HCT116 (cell line): Measurements from ENCODE around the gene ACE. TPM values are rescaled to one million over a fixed set of nuclear protein-coding genes. Genes with fewer than 3 reads are reported as not detected.

Experiments used
- ATAC-seq: fragments of 200-7000 bp; cut with Tn5 transposase; 2 replicates; pipeline ENCODE4 v1.9.1; 2020; ENCODE audit warnings: mild to moderate bottlenecking, moderate library complexity
- BruUV-seq: library from RNA; stranded (reverse); fragments of 400-500 nt; replicated peaks from 2 replicates; lab custom pipeline; 2021; lab: Mats Ljungman, UMichigan
- CTCF ChIA-PET: fragments of 300-600 bp; sonication (Branson Sonifier 250); formaldehyde crosslinking; loops from one replicate; lab custom pipeline; 2021; ENCODE audit warnings: antibody characterized with exemption; lab: Charles Lee
- POLR2A ChIA-PET: fragments of 300-600, 350-600 bp; sonication (Branson Sonifier 250); formaldehyde crosslinking; loops from one replicate; lab custom pipeline; 2021; ENCODE audit warnings: antibody characterized with exemption; lab: Charles Lee
- RAD21 ChIA-PET, 2 experiments: fragments of 300-600 bp; sonication (Branson Sonifier 250); formaldehyde crosslinking; loops; one replicate each; lab custom pipeline; 2023; ENCODE audit warnings: low total read pairs in 2 of 2; ENCODE audit not compliant: uncharacterized antibody in 2 of 2, unreplicated experiment in 2 of 2, low non-redundant PET in 1 of 2; lab: Charles Lee
- DNase-seq: peaks from one replicate; pipeline ENCODE4 v3.0.0-alpha.2; 2010; ENCODE audit warnings: low read depth, low spot score
- H2AFZ ChIP-seq: fragments of 200-600 bp; shearing (Covaris generic), sonication (generic); 2 replicates; pipeline ENCODE4 v1.6.1; 2017; ENCODE audit warnings: low read depth, mixed run types, mixed read lengths, antibody characterized with exemption, low read length; ENCODE audit not compliant: poor library complexity, severe bottlenecking
- H3K27ac ChIP-seq: 2 replicates; pipeline ENCODE4 v1.5.1; 2012; ENCODE audit warnings: low read depth, low read length
- H3K27me3 ChIP-seq: fragments of 200-600 bp; sonication (generic); 2 replicates; pipeline ENCODE4 v1.6.1; 2016; ENCODE audit warnings: mixed run types, low read length, mixed read lengths; ENCODE audit not compliant: insufficient read depth
- H3K36me3 ChIP-seq, 2 experiments: fragments of 200-500 bp in 1 of 2; fragments of 200-600 bp in 1 of 2; sonication (Bioruptor generic) in 1 of 2; sonication (generic) in 1 of 2; 2 replicates each; pipeline versions ENCODE4 v1.5.1 to v1.6.1; 2014 to 2016; ENCODE audit warnings: low read length in 2 of 2, inconsistent platforms in 1 of 2, mixed read lengths in 1 of 2, mixed run types in 1 of 2; ENCODE audit not compliant: insufficient read depth in 2 of 2, control insufficient read depth in 1 of 2
- H3K4me1 ChIP-seq, 2 experiments: fragments of 200-600 bp in 1 of 2; sonication (generic) in 1 of 2; 2 replicates each; pipeline versions ENCODE4 v1.5.1 to v1.6.1; 2012 to 2017; ENCODE audit warnings: low read length in 2 of 2, inconsistent platforms in 1 of 2, mild to moderate bottlenecking in 1 of 2, mixed read lengths in 1 of 2, mixed run types in 1 of 2, moderate library complexity in 1 of 2; ENCODE audit not compliant: insufficient read depth in 2 of 2, control insufficient read depth in 1 of 2
- H3K4me2 ChIP-seq: fragments of 200-600 bp; sonication (generic); 2 replicates; pipeline ENCODE4 v1.6.1; 2017; ENCODE audit warnings: mixed run types, low read length, mixed read lengths
- H3K4me3 ChIP-seq, 2 experiments: fragments of 200-600 bp in 1 of 2; sonication (generic) in 1 of 2; replicated peaks in 1 of 2; 2 replicates each; pipeline ENCODE4 v1.5.1; 2011 to 2016; ENCODE audit warnings: low read length in 2 of 2, control low read depth in 1 of 2, low read depth in 1 of 2, mild to moderate bottlenecking in 1 of 2, mixed read lengths in 1 of 2, mixed run types in 1 of 2
- H3K79me2 ChIP-seq: fragments of 200-600 bp; sonication (generic); 2 replicates; pipeline ENCODE4 v1.6.1; 2017; ENCODE audit warnings: mild to moderate bottlenecking, mixed run types, low read length, moderate library complexity, mixed read lengths; ENCODE audit not compliant: insufficient read depth
- H3K9ac ChIP-seq: fragments of 200-600 bp; sonication (generic); 2 replicates; pipeline ENCODE4 v1.6.1; 2016; ENCODE audit warnings: low read length, mixed read lengths
- H3K9me2 ChIP-seq: fragments of 200-600 bp; sonication (generic), shearing (Covaris generic); 2 replicates; pipeline ENCODE4 v1.6.1; 2017; ENCODE audit warnings: mixed run types, mild to moderate bottlenecking, moderate library complexity; ENCODE audit not compliant: insufficient read depth
- H3K9me3 ChIP-seq, 2 experiments: fragments of 200-500 bp in 1 of 2; fragments of 200-600 bp in 1 of 2; sonication (Bioruptor generic) in 1 of 2; sonication (generic) in 1 of 2; 2 replicates each; pipeline ENCODE4 v1.6.1; 2014 to 2017; ENCODE audit warnings: low read length in 2 of 2, mixed read lengths in 2 of 2, inconsistent platforms in 1 of 2, low read depth in 1 of 2, mild to moderate bottlenecking in 1 of 2, mixed run types in 1 of 2, moderate library complexity in 1 of 2; ENCODE audit not compliant: control insufficient read depth in 1 of 2, insufficient read depth in 1 of 2
- H4K20me1 ChIP-seq: fragments of 200-600 bp; sonication (generic), shearing (Covaris generic); 2 replicates; pipeline ENCODE4 v1.6.1; 2017; ENCODE audit warnings: mixed run types, mild to moderate bottlenecking, moderate library complexity; ENCODE audit not compliant: insufficient read depth
- ATF3 ChIP-seq: IDR thresholded peaks from 2 replicates; pipeline ENCODE4 v1.6.1; 2012
- CBX3 ChIP-seq: IDR thresholded peaks from 2 replicates; pipeline ENCODE4 v1.6.1; 2012; ENCODE audit warnings: low read depth
- CEBPB ChIP-seq: IDR thresholded peaks from 2 replicates; pipeline ENCODE4 v1.6.1; 2012; ENCODE audit warnings: low read depth
- EGR1 ChIP-seq: IDR thresholded peaks from 2 replicates; pipeline ENCODE4 v1.6.1; 2012; ENCODE audit warnings: low read depth
- ELF1 ChIP-seq: IDR thresholded peaks from 2 replicates; pipeline ENCODE4 v1.6.1; 2012; ENCODE audit warnings: low read depth, borderline replicate concordance
- EZH2phosphoT487 ChIP-seq: fragments of 200-600 bp; IDR thresholded peaks from 2 replicates; pipeline ENCODE4 v1.6.1; 2018; ENCODE audit warnings: antibody characterized with exemption, borderline replicate concordance
- FOSL1 ChIP-seq: IDR thresholded peaks from 2 replicates; pipeline ENCODE4 v1.6.1; 2012; ENCODE audit warnings: low read depth
- MAX ChIP-seq: IDR thresholded peaks from 2 replicates; pipeline ENCODE4 v1.6.1; 2012
- POLR2A ChIP-seq: IDR thresholded peaks from 2 replicates; pipeline ENCODE4 v1.7.0; 2011; ENCODE audit warnings: borderline replicate concordance; ENCODE audit not compliant: insufficient read depth, insufficient read length; ENCODE audit errors: extremely low read depth
- POLR2AphosphoS5 ChIP-seq: IDR thresholded peaks from 2 replicates; pipeline ENCODE4 v1.6.1; 2011; ENCODE audit warnings: mild to moderate bottlenecking, low read depth, low read length, moderate library complexity
- SIN3A ChIP-seq: IDR thresholded peaks from 2 replicates; pipeline ENCODE4 v1.6.1; 2012; ENCODE audit warnings: low read depth
- SP1 ChIP-seq: IDR thresholded peaks from 2 replicates; pipeline ENCODE4 v1.6.1; 2012; ENCODE audit warnings: low read depth
- SRF ChIP-seq: IDR thresholded peaks from 2 replicates; pipeline ENCODE4 v1.6.1; 2012; ENCODE audit warnings: low read depth
- TCF7L2 ChIP-seq: IDR thresholded peaks from 2 replicates; pipeline ENCODE4 v1.7.0; 2011; ENCODE audit warnings: borderline replicate concordance, inconsistent platforms; ENCODE audit not compliant: insufficient read depth, insufficient read length; ENCODE audit errors: extremely low read depth
- YY1 ChIP-seq: IDR thresholded peaks from 2 replicates; pipeline ENCODE4 v1.6.1; 2011; ENCODE audit warnings: low read length, low read depth, moderate library complexity, mild to moderate bottlenecking; ENCODE audit not compliant: insufficient replicate concordance; ENCODE audit errors: extremely low read depth
- ZNF274 ChIP-seq: fragments of 200-500 bp; sonication (Bioruptor generic); IDR thresholded peaks from 2 replicates; pipeline ENCODE4 v1.6.1; 2014; ENCODE audit warnings: mild to moderate bottlenecking, low read depth, low read length, inconsistent platforms
- intact Hi-C: fragments of 100-400 bp; cut with micrococcal nuclease; formaldehyde crosslinking; loops from 2 replicates; pipeline ENCODE4 v1.10.0; 2022
- total RNA-seq: library from RNA; stranded (reverse); gene quantifications from one replicate; pipeline ENCODE4 v1.2.1, GENCODE V29; 2021; ENCODE audit not compliant: unreplicated experiment

ACE gene
- total RNA-seq, 1 experiment from 2014 or later: 7.7 TPM

DNA sequence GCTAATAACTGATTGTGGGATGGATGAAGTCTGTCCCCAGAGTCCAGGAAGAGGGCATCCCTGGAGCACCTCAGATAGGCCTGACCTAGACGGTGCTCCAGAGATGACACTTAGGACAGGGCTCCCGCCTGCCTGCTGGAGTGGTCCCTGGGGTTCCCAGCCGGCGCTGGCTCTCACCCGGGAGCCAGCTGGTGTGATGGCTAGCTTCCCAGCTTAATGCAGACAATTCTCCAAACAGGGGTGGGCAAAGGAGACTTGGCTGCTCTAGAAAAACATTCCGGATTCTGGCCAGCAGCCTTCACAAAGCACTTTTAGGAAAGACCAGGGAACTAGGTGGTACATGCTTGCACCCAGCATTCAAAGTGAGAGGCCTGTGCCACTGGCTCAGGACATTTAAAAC is 18.6 kb downstream of the ACE start:
- Histone ChIP-seq H3K4me2 (no peak overlapping the region), H3K9me3 (no peaks in the 10 kb centered on the region), H3K4me3 (no peak overlapping the region), H4K20me1 (no peaks in the 10 kb centered on the region), H3K27ac (no peak overlapping the region), H3K4me1 (no peaks in the 10 kb centered on the region), H3K9ac (no peak overlapping the region), H3K27me3 (peaks cover under 1% of the 10 kb centered on the region; the same call in 1 of the 2 replicates), H2AFZ (no peak overlapping the region), H3K36me3 (no peaks in the 10 kb centered on the region), H3K79me2 (no peaks in the 10 kb centered on the region), H3K9me2 (no peaks in the 10 kb centered on the region)
- ATAC-seq (no peak), DNase-seq (no peak)
- intact Hi-C loops: no loop called here
- CTCF ChIA-PET: interaction anchor here (0.9 kb wide), 1 partner anchor 60 kb away, joined by 3 read pairs; no protein-coding TSS in a partner anchor
- RAD21 ChIA-PET: no interaction called here
- no TSS peak for BruUV-seq
- POLR2A ChIA-PET: no interaction called here
- no peak for TF ChIP-seq ELF1
- TF ChIP-seq TCF7L2: no peak
- no peak for TF ChIP-seq YY1
- no peak for TF ChIP-seq POLR2AphosphoS5
- no peak for TF ChIP-seq ATF3
- TF ChIP-seq SP1: no peak
- no peak for TF ChIP-seq ZNF274
- no peak for TF ChIP-seq FOSL1
- no peak for TF ChIP-seq POLR2A
- TF ChIP-seq EGR1: no peak

- CTCF ChIA-PET: interaction anchor here (0.9 to 2.2 kb wide), 2 partner anchors 17 to 60 kb away, joined by 3 to 8 read pairs; no protein-coding TSS in a partner anchor
- BruUV-seq: no TSS peak
- DNase-seq (no peak), ATAC-seq (no peak)
- Histone ChIP-seq H3K36me3 (no peaks in the 10 kb centered on the region), H3K4me2 (no peak overlapping the region), H3K4me1 (no peaks in the 10 kb centered on the region), H3K27ac (no peak overlapping the region), H3K4me3 (no peak overlapping the region), H4K20me1 (no peaks in the 10 kb centered on the region), H3K79me2 (no peaks in the 10 kb centered on the region), H3K9me2 (no peaks in the 10 kb centered on the region), H2AFZ (no peak overlapping the region), H3K27me3 (peaks cover 4% of the 10 kb centered on the region; the same call in 1 of the 2 replicates), H3K9me3 (no peaks in the 10 kb centered on the region), H3K9ac (no peak overlapping the region)
- TF ChIP-seq CEBPB (no peak), YY1 (no peak), ZNF274 (no peak), MAX (no peak), FOSL1 (no peak), EZH2phosphoT487 (no peak), TCF7L2 (no peak), SRF (no peak), POLR2AphosphoS5 (no peak), CBX3 (no peak), SIN3A (no peak), SP1 (no peak)
- POLR2A ChIA-PET: no interaction called here
- intact Hi-C loops: no loop called here
- RAD21 ChIA-PET: no interaction called here
These were observed 19.3 kb downstream of the ACE start for GRCh38 chr17:63496177-63496576.
